Activated T-helper 1 cell treated with Interleukin-2 at 50 U/mL for 16 hours (primary cell): ENCODE results near the gene ZNF527.
"Not testable (repeated sequence)": the region's sequence is repeated elsewhere in the genome, so short reads cannot be mapped to it uniquely, and the experiment has no call there.

ENCODE experiments used
- DNase-seq: peaks from one replicate; pipeline ENCODE4 v3.0.0-alpha.2; 2020; ENCODE audit warnings: low read depth

The ZNF527 gene

DNA sequence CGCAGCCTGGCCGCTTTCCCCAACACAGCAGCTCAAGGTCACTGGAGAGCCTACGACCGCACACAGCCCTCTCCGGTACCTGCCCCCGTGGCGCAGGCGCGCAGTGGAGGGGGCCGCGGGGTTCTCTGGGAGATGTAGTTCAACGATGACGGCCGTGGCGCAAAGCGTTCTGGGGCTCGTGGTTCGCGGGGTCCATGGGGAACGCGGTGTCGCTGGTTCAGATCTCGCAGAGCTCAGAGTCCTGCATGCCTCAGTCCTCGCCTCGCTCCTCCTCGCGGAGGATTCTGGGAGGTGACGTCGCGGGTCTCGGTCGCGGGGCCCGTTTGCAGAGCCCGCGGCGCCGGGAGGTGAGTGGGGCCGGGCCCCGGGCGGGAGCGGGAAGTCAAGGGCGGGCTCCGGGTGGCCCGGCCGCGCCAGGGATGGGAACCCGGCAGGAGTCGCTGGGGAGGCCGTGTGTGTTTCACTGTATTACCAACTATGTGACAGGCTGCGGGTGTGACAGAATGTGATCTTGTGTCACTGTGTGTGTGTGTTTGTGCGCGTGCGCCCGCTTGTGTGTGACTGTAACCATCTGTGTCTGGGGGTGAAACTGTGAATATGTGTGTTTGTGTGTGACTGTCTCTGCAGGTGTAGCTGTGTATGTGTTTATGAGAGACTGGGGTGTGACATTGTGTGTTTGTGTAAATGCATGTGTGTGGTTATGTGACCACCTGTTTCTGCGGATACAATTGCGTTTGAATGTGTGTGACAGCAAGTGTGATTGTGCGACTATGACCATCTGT lies at the start of gene ZNF527:
Gene ZNF527 (plus strand): TSS at position 220 of the 782 bp plus-strand sequence. CDS start 3,100 bp downstream, outside the sequence.
- peak; percentile 95 for DNase-seq

- no peak for DNase-seq
Measured at GRCh38 chr19:37329686-37330085, 41.2 kb upstream of the ZNF527 start.

- DNase-seq, result no peak
Measured at GRCh38 chr19:37332839-37333238, 38.1 kb upstream of the ZNF527 start.

GRCh38 chr19:37333457-37333856 lies 37.4 kb upstream of the ZNF527 start:
- no peak for DNase-seq

- peak; percentile 75 for DNase-seq
Measured at GRCh38 chr19:37334179-37335071, 36.5 kb upstream of the ZNF527 start.

- no peak for DNase-seq
Measured at GRCh38 chr19:37342753-37343152, 28.1 kb upstream of the ZNF527 start.

DNA sequence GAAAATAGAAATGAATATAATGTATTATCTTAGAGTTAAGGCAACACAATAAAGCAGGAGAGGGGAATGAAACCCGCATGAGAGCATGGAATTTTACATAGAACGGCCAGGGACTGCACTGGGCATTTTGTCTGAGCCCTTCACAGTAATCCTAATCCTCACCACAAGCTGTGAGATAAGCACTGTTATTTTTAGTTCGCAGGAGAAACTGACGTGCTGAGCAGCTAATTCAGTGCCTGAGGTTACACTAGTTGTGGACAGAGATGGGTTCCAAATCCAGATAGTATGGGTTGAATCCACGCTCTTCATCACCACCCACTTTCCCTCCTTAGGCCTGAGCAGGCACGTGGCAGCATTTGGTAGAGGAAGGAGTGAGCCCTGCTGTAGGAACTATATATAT lies 24.8 kb upstream of the ZNF527 start:
- DNase-seq, result no peak

- no peak for DNase-seq
Measured at GRCh38 chr19:37348060-37348459, 22.8 kb upstream of the ZNF527 start.

DNA sequence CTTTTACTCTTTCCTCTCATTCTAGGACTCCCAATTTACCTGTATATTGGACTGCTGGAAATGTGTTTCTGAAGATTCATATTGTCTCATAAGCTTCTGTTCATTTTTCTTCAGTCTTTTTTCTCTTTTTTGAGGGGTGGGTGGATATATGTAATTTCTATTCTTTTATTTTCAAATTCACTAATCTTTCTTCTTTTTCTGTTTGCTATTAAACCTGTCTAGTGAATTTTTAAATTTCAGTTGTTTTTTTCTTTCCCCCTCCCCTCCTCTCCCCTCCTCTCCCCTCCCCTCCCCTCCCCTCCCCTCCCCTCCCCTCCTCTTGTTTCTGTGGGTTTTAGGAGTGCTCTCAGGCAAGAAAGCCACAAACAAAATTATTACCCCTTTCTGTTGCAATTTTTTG lies 16.9 kb upstream of the ZNF527 start:
- DNase-seq, result no peak

DNA sequence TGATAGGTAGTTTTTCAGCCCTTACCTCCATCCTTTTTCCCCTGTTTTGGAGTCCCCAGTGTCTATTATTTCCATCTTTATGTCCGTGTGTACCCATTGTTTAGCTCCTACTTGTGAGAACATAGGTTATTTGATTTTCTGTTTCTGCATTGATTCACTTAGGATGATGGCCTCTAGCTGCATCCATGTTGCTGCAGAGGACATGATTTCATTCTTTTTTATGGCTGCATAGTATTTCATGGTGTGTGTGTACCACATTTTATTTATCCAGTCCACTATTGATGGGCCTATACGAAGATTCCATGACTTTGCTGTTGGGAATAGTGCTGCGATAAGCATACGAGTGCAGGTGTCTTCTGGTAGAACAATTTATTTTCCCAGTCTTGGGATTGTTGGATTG lies 15.0 kb upstream of the ZNF527 start:
- DNase-seq, result no peak

DNA sequence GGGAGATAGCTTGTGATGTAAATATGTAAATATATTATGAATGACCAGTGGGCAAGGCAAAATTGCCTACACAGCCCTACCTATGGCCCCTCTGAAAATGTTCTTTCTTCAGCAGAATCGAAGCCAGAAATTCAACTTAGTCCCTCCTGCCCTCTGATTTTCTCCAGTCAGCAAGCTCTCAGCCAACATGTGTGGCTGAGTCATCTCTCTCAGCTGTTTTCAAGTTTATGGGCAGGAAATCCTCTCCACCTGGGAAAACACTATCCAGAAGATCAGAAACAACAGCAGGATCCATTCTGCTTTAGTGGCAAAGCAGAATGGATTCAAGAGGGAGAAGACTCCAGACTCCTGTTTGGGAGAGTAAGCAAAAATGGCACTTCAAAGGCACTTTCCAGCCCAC lies 8.9 kb upstream of the ZNF527 start:
- no peak for DNase-seq

DNA sequence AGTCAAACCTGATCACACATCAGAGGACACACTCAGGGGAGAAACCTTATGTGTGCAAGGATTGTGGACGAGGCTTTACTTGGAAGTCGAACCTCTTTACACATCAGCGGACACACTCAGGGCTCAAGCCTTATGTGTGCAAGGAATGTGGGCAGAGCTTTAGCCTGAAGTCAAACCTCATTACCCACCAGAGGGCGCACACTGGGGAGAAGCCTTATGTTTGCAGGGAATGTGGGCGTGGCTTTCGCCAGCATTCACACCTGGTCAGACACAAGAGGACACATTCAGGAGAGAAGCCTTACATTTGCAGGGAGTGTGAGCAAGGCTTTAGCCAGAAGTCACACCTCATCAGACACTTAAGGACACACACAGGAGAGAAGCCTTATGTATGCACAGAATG lies 8.2 kb upstream of the ZNF527 start:
- DNase-seq, result no peak

GRCh38 chr19:37370386-37370879 lies 466 bp upstream of the ZNF527 start:
- not testable (repeated sequence) for DNase-seq

- no peak for DNase-seq
Measured at GRCh38 chr19:37389234-37389633, 18.3 kb downstream of the ZNF527 start.

DNA sequence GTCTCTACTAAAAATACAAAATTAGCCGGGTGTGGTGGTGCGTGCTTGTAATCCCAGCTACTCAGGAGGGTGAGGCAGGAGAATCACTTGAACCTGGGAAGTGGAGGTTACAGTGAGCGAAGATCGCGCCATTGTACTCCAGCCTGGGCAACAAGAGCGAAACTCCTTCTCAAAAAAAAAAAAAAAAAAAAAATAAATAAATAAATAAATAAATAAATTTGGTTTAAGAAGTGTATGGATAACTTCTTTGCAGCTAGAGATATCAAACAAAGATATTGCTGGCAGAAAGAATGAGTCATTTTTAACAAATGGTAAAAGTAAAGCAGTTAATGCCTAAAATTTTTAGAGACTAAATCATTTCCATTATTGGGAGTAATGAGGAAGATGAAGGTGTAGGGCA lies 20.5 kb downstream of the ZNF527 start:
- DNase-seq, result not testable (repeated sequence)

DNA sequence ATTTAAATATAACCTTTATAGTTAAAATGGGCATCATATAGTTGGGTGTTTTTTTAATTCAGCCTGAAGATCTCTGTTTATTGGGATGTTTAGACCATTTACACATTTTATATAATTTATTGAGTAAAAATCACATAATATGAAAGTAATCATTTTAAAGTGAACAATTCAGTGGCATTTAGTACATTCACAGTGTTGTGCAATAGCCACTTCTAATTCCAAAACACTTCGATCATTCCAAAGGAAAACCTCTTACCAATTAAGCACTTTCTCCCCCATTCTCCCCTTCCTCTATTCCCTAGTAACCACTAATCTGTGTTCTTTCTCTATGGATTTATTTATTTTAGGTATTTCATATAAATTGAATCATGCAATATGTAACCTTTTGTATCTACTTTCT lies 30.2 kb downstream of the ZNF527 start:
- no peak for DNase-seq

DNA sequence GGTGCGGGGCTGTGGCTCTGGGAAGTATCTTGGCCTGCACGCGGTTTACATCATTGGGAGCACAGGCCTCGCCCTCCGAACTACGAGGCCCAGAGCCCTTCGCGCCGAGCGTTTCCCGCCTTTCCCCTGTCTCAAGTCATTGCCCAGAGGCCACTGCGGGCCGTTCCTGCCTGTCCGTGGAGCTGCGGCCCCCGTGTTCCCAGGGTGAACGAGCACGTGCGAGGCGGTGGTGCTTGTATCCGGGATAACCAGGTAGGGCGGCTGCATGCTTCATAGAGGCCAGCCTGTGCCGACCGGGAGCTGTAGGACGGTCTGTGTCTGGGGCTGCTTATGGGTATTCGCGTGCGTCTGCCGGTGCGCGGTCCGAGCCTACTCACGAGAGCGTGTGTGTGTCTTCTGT lies 32.5 kb downstream of the ZNF527 start:
- DNase-seq, result no peak

GRCh38 chr19:37406140-37406846 lies 35.4 kb downstream of the ZNF527 start:
- not testable (repeated sequence) for DNase-seq

DNA sequence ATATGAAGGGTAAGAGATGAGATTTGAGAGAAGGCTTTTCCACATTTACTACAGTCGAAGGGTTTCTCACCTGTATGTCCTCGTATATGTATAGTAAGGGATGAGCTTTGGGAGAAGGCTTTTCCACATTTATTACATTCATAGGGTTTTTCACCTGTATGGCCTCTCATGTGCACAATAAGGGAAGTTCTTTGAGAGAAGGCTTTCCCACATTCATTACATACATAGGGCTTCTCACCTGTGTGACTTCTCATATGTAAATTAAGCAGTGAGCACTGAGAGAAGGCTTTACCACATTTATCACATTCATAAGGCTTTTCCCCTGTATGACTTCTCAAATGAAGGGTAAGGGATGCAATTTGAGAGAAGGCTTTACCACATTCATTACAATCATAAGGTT lies 41.8 kb downstream of the ZNF527 start:
- no peak for DNase-seq

- no peak for DNase-seq
Measured at GRCh38 chr19:37413313-37414084, 42.6 kb downstream of the ZNF527 start.
